DOHH2 (cell line): Measurements from ENCODE around the gene UQCC5.

ENCODE experiments used
- CTCF ChIP-seq: fragments of 200-600 bp; sonication (generic); IDR thresholded peaks from one replicate; pipeline ENCODE4 v1.5.1; 2014; ENCODE audit warnings: antibody characterized with exemption, mild to moderate bottlenecking, low read depth, low read length; ENCODE audit not compliant: poor library complexity, severe bottlenecking
- EZH2phosphoT487 ChIP-seq: fragments of 200-600 bp; sonication (generic); IDR thresholded peaks from 2 replicates; pipeline ENCODE4 v1.6.1; 2017; ENCODE audit warnings: borderline replicate concordance, mild to moderate bottlenecking, antibody characterized with exemption, low read length, moderate library complexity, mixed read lengths

GRCh38 chr3:52490939-52491526 lies 45.4 kb upstream of the UQCC5 start:
- TF ChIP-seq CTCF (no peak), EZH2phosphoT487 (no peak)
